DND-41 (cell line): ENCODE data around the gene FAT1.

ENCODE experiments used
- ATAC-seq: fragments of 200-7000 bp; cut with Tn5 transposase; 3 replicates; pipeline ENCODE4 v1.9.1; 2021; ENCODE audit warnings: low read depth; ENCODE audit not compliant: insufficient read depth
- DNase-seq: peaks from one replicate; pipeline ENCODE4 v3.0.0-alpha.2; 2020
- H2AFZ ChIP-seq: 2 replicates; pipeline ENCODE4 v1.6.0; 2012; ENCODE audit warnings: low read depth, low read length
- H3K27ac ChIP-seq: 2 replicates; pipeline ENCODE4 v1.5.1; 2012; ENCODE audit warnings: low read length, inconsistent platforms
- H3K27me3 ChIP-seq: fragments of 200-600 bp; sonication (generic); 2 replicates; pipeline ENCODE4 v1.6.0; 2012; ENCODE audit warnings: low read length, mild to moderate bottlenecking, inconsistent platforms; ENCODE audit not compliant: insufficient read depth, poor library complexity
- H3K36me3 ChIP-seq: 2 replicates; pipeline ENCODE4 v1.5.1; 2012; ENCODE audit warnings: low read length, inconsistent platforms; ENCODE audit not compliant: insufficient read depth
- H3K4me1 ChIP-seq: 2 replicates; pipeline ENCODE4 v1.5.1; 2012; ENCODE audit warnings: mild to moderate bottlenecking, low read length; ENCODE audit not compliant: insufficient read depth
- H3K4me2 ChIP-seq: 2 replicates; pipeline ENCODE4 v1.6.0; 2012; ENCODE audit warnings: mild to moderate bottlenecking, moderate library complexity, low read length, inconsistent platforms; ENCODE audit not compliant: insufficient read depth
- H3K4me3 ChIP-seq, 2 experiments: fragments of 200-600 bp in 1 of 2; shearing (Covaris generic) in 1 of 2; 2 replicates each; pipeline ENCODE4 v1.5.1; 2012 to 2016; ENCODE audit warnings: inconsistent platforms in 2 of 2, low read length in 2 of 2, mild to moderate bottlenecking in 2 of 2, low read depth in 1 of 2, moderate library complexity in 1 of 2
- H3K79me2 ChIP-seq: 2 replicates; pipeline ENCODE4 v1.6.0; 2012; ENCODE audit warnings: low read length, inconsistent platforms; ENCODE audit not compliant: insufficient read depth
- H3K9ac ChIP-seq: 2 replicates; pipeline ENCODE4 v1.6.0; 2012; ENCODE audit warnings: low read depth, mild to moderate bottlenecking, inconsistent platforms, low read length, moderate library complexity
- H3K9me3 ChIP-seq: 2 replicates; pipeline ENCODE4 v1.5.1; 2012; ENCODE audit warnings: low read length, moderate library complexity, mild to moderate bottlenecking, inconsistent platforms; ENCODE audit not compliant: insufficient read depth, severe bottlenecking
- H4K20me1 ChIP-seq: 2 replicates; pipeline ENCODE4 v1.6.0; 2012; ENCODE audit warnings: low read length; ENCODE audit not compliant: insufficient read depth
- CTCF ChIP-seq: IDR thresholded peaks from 2 replicates; pipeline ENCODE4 v1.5.1; 2012; ENCODE audit warnings: borderline replicate concordance, low read length, moderate library complexity, mild to moderate bottlenecking; ENCODE audit not compliant: poor library complexity, severe bottlenecking; ENCODE audit errors: extremely low read depth
- EZH2 ChIP-seq: IDR thresholded peaks from 3 replicates; pipeline ENCODE4 v1.6.1; 2012; ENCODE audit warnings: borderline replicate concordance, low read depth, mild to moderate bottlenecking, moderate library complexity, low read length, inconsistent platforms; ENCODE audit not compliant: severe bottlenecking

The FAT1 gene

GRCh38 chr4:186761393-186761792, 37.7 kb upstream of the FAT1 start:
- no peaks in the 10 kb centered on the region for H4K20me1 ChIP-seq
- TF ChIP-seq EZH2 (no peak), CTCF (no peak)
- no peak overlapping the region for H3K4me2 ChIP-seq
- no peaks in the 10 kb centered on the region for H3K4me1 ChIP-seq
- H3K9ac ChIP-seq, result no peak overlapping the region
- no peak overlapping the region for H2AFZ ChIP-seq
- DNase-seq (no peak), ATAC-seq (no peak)
- H3K27ac ChIP-seq, result no peak overlapping the region
- H3K27me3 ChIP-seq, result no peaks in the 10 kb centered on the region
- H3K4me3 ChIP-seq, result no peak overlapping the region
- no peaks in the 10 kb centered on the region for H3K36me3 ChIP-seq
- no peaks in the 10 kb centered on the region for H3K79me2 ChIP-seq
- peaks cover 5% of the 10 kb centered on the region for H3K9me3 ChIP-seq

GRCh38 chr4:186760576-186760975, 36.9 kb upstream of the FAT1 start:
- Histone ChIP-seq H3K36me3 (no peaks in the 10 kb centered on the region), H3K79me2 (no peaks in the 10 kb centered on the region), H3K4me1 (no peaks in the 10 kb centered on the region), H2AFZ (no peak overlapping the region), H4K20me1 (no peaks in the 10 kb centered on the region), H3K9me3 (peaks cover 5% of the 10 kb centered on the region), H3K4me2 (no peak overlapping the region), H3K27me3 (no peaks in the 10 kb centered on the region), H3K4me3 (no peak overlapping the region), H3K27ac (no peak overlapping the region), H3K9ac (no peak overlapping the region)
- DNase-seq (no peak), ATAC-seq (no peak)
- no peak for TF ChIP-seq CTCF
- no peak for TF ChIP-seq EZH2

GRCh38 chr4:186759990-186760389, 36.3 kb upstream of the FAT1 start:
- TF ChIP-seq CTCF (no peak), EZH2 (no peak)
- Histone ChIP-seq H4K20me1 (no peaks in the 10 kb centered on the region), H3K79me2 (no peaks in the 10 kb centered on the region), H3K27me3 (no peaks in the 10 kb centered on the region), H3K4me1 (no peaks in the 10 kb centered on the region), H3K4me3 (no peak overlapping the region), H2AFZ (no peak overlapping the region), H3K9ac (no peak overlapping the region), H3K4me2 (no peak overlapping the region), H3K27ac (no peak overlapping the region), H3K9me3 (peaks cover 5% of the 10 kb centered on the region), H3K36me3 (no peaks in the 10 kb centered on the region)
- ATAC-seq (no peak), DNase-seq (no peak)
